ENCODE results near the gene SERPINB1. TPM values are rescaled to one million over a fixed set of nuclear protein-coding genes. Genes with fewer than 3 reads are reported as not detected.
A peak's percentile ranks its signal among the peaks of the same experiment; 100 is the strongest.

SERPINB1 gene
- polyA plus RNA-seq, 1 of the 3 experiments (the other 2 are of a cell fraction): 9.4 TPM

GRCh38 chr6:2840749-2841061 lies 958 bp downstream of the SERPINB1 start:
- TF ChIP-seq ZBTB33 (IDR thresholded peaks at IDR 0.05; ENCODE audit: borderline replicate concordance, low read depth): no peak
- ChIA-PET CTCF (interaction anchor here (0.9 to 12.6 kb wide), 11 partner anchors 14 to 148 kb away, joined by 3 to 261 read pairs (median 4); partner anchors contain the start of gene WRNIP1), POLR2A (no interaction called here)
- H3K9ac ChIP-seq: peak overlapping the region; percentile 64; the same call in 1 of the 2 replicates
- H3K4me2 ChIP-seq: peak overlapping the region; percentile 74
- peaks cover 8 to 14% of the 10 kb centered on the region in 2 experiments for H3K36me3 ChIP-seq (replicated peaks in 1 of 2; ENCODE audit: control insufficient read depth in 1 of 2, insufficient read depth in 2 of 2, low read length in 1 of 2)
- H3K9me3 ChIP-seq: no peaks in the 10 kb centered on the region
- peaks cover 14% of the 10 kb centered on the region for H3F3A ChIP-seq (replicated peaks; ENCODE audit: insufficient read depth)
- peaks cover 24 to 26% of the 10 kb centered on the region in 2 experiments; a peak in 3 of 4 replicates for H3K4me1 ChIP-seq (ENCODE audit: control insufficient read depth in 1 of 2, insufficient read depth in 2 of 2, low read depth in 1 of 2, low read length in 1 of 2)
- H3K79me2 ChIP-seq (ENCODE audit: insufficient read depth): no peaks in the 10 kb centered on the region
- peak overlapping the region; percentile 67 to 87; a peak in 3 of 4 replicates for H3K27ac ChIP-seq (ENCODE audit: low read depth in 2 of 2, low read length in 1 of 2)
- DNase-seq: no peak
- H2AFZ ChIP-seq (ENCODE audit: low read depth): no peak overlapping the region
- WGBS (ENCODE audit: low lambda C conversion rate): 100% methylated on average over 2 of the region's 3 CpGs
- peak overlapping the region; percentile 45 to 47; a peak in 2 of 4 replicates for H3K4me3 ChIP-seq (ENCODE audit: low read depth in 2 of 2, low read length in 1 of 2)
- H3K27me3 ChIP-seq (ENCODE audit: insufficient read depth): no peaks in the 10 kb centered on the region
- no peaks in the 10 kb centered on the region for H4K20me1 ChIP-seq (ENCODE audit: insufficient read depth)
- H3K9me2 ChIP-seq: no peaks in the 10 kb centered on the region

- peak overlapping the region; percentile 74 for H3K4me2 ChIP-seq
- CTCF ChIA-PET: interaction anchor here (1.0 to 12.6 kb wide), 11 partner anchors 36 to 149 kb away, joined by 3 to 261 read pairs (median 4); partner anchors contain the start of gene WRNIP1
- peaks cover 24 to 26% of the 10 kb centered on the region in 2 experiments; a peak in 3 of 4 replicates for H3K4me1 ChIP-seq (ENCODE audit: control insufficient read depth in 1 of 2, insufficient read depth in 2 of 2, low read depth in 1 of 2, low read length in 1 of 2)
- TF ChIP-seq GATA2 (CRISPR knock-in tag; IDR thresholded peaks at IDR 0.05): no peak
- TF ChIP-seq ELF1 (IDR thresholded peaks at IDR 0.05): no peak
- H2AFZ ChIP-seq (ENCODE audit: low read depth): no peak overlapping the region
- peak overlapping the region; percentile 67 to 87; a peak in 3 of 4 replicates for H3K27ac ChIP-seq (ENCODE audit: low read depth in 2 of 2, low read length in 1 of 2)
- no peaks in the 10 kb centered on the region for H3K27me3 ChIP-seq (ENCODE audit: insufficient read depth)
- 84% methylated on average over 12 of the region's 12 CpGs for WGBS (ENCODE audit: low lambda C conversion rate)
- H3K36me3 ChIP-seq (replicated peaks in 1 of 2; ENCODE audit: control insufficient read depth in 1 of 2, insufficient read depth in 2 of 2, low read length in 1 of 2): peaks cover 12 to 16% of the 10 kb centered on the region in 2 experiments
- peaks cover 14% of the 10 kb centered on the region for H3F3A ChIP-seq (replicated peaks; ENCODE audit: insufficient read depth)
- H3K9me3 ChIP-seq: no peaks in the 10 kb centered on the region
- POLR2A ChIA-PET: interaction anchor here (0.7 kb wide), 1 partner anchor 228 kb away, joined by 4 read pairs; the partner anchor contains the start of gene RIPK1
- H3K9me2 ChIP-seq: no peaks in the 10 kb centered on the region
- no peaks in the 10 kb centered on the region for H3K79me2 ChIP-seq (ENCODE audit: insufficient read depth)
- DNase-seq: no peak
- no peaks in the 10 kb centered on the region for H4K20me1 ChIP-seq (ENCODE audit: insufficient read depth)
- H3K4me3 ChIP-seq (ENCODE audit: low read depth in 2 of 2, low read length in 1 of 2): 0 out of 4 replicates have a peak overlapping the region, but pooled peaks of 1 of the 2 experiments have one; percentile 7
- no peak overlapping the region; the same call in 1 of the 2 replicates for H3K9ac ChIP-seq
Measured at GRCh38 chr6:2839982-2840748, 1.5 kb downstream of the SERPINB1 start.

- H3K4me1 ChIP-seq (ENCODE audit: control insufficient read depth in 1 of 2, insufficient read depth in 2 of 2, low read depth in 1 of 2, low read length in 1 of 2): peaks cover 24 to 26% of the 10 kb centered on the region in 2 experiments; a peak in 3 of 4 replicates
- H3K9ac ChIP-seq: no peak overlapping the region
- ChIA-PET POLR2A (interaction anchor here (0.7 kb wide), 1 partner anchor 229 kb away, joined by 4 read pairs; the partner anchor contains the start of gene RIPK1), CTCF (interaction anchor here (0.5 to 12.6 kb wide), 9 partner anchors 37 to 113 kb away, joined by 3 to 261 read pairs (median 4); partner anchors contain the start of gene WRNIP1)
- DNase-seq: no peak
- no peak for TF ChIP-seq POLR2AphosphoS5 (IDR thresholded peaks at IDR 0.05; ENCODE audit: low read depth, low read length)
- TF ChIP-seq TCF12 (IDR thresholded peaks at IDR 0.05): peak; percentile 30; the same call in 1 of the 2 replicates
- TF ChIP-seq TEAD4 (IDR thresholded peaks at IDR 0.05; ENCODE audit: borderline replicate concordance, insufficient read depth): peak; percentile 38; the same call in 1 of the 2 replicates
- no peak for TF ChIP-seq MAX (IDR thresholded peaks at IDR 0.05; ENCODE audit: low read depth)
- H2AFZ ChIP-seq (ENCODE audit: low read depth): no peak overlapping the region
- H3K27ac ChIP-seq (ENCODE audit: low read depth in 2 of 2, low read length in 1 of 2): peak overlapping the region; percentile 36 to 67
- H3K79me2 ChIP-seq (ENCODE audit: insufficient read depth): no peaks in the 10 kb centered on the region
- H3K27me3 ChIP-seq (ENCODE audit: insufficient read depth): no peaks in the 10 kb centered on the region
- H4K20me1 ChIP-seq (ENCODE audit: insufficient read depth): no peaks in the 10 kb centered on the region
- no peaks in the 10 kb centered on the region for H3K9me3 ChIP-seq
- no peaks in the 10 kb centered on the region for H3K9me2 ChIP-seq
- H3K4me3 ChIP-seq (ENCODE audit: low read depth in 2 of 2, low read length in 1 of 2): no peak overlapping the region; a peak in 1 of 4 replicates
- H3K36me3 ChIP-seq (replicated peaks in 1 of 2; ENCODE audit: control insufficient read depth in 1 of 2, insufficient read depth in 2 of 2, low read length in 1 of 2): peaks cover 12 to 21% of the 10 kb centered on the region in 2 experiments
- WGBS (ENCODE audit: low lambda C conversion rate): 43% methylated on average over 8 of the region's 9 CpGs
- peak overlapping the region; percentile 74; the same call in 1 of the 2 replicates for H3K4me2 ChIP-seq
- H3F3A ChIP-seq (replicated peaks; ENCODE audit: insufficient read depth): peaks cover 14% of the 10 kb centered on the region
Measured at GRCh38 chr6:2839195-2839981, 2.3 kb downstream of the SERPINB1 start.
